VCaP (cell line): ENCODE data around the gene YIPF6.
A peak's percentile ranks its signal among the peaks of the same experiment; 100 is the strongest.
"Not testable (repeated sequence)": the region's sequence is repeated elsewhere in the genome, so short reads cannot be mapped to it uniquely, and the experiment has no call there.

Source experiments
- H3K27ac ChIP-seq: fragments of 450-650 bp; 2 replicates; pipeline ENCODE4 v1.5.1; 2017
- CTCF ChIP-seq: fragments of 450-650 bp; conservative IDR thresholded peaks from 2 replicates; pipeline ENCODE4 v1.5.1; 2017; ENCODE audit warnings: mild to moderate bottlenecking, moderate library complexity

The YIPF6 gene

DNA sequence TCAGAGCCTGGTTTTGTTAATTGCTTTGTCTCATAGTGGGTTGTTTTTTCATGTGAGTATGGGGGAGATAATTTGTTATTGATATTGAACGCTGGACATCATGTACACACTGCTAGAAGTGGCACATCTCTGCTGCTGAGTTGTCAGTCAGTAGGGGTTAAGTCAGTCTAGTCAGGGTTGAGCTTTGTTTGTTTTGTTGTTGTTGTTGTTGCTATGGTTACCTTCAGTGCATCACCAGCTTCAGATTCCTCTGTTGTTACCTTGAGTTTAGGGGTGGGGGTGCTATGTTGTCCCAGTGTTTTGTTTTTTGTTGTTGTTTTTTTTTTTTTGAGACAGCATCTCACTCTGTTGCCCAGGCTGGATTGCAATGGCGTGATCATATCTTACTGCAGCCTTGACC is 9.9 kb downstream of the YIPF6 start:
- no peak overlapping the region for H3K27ac ChIP-seq

DNA sequence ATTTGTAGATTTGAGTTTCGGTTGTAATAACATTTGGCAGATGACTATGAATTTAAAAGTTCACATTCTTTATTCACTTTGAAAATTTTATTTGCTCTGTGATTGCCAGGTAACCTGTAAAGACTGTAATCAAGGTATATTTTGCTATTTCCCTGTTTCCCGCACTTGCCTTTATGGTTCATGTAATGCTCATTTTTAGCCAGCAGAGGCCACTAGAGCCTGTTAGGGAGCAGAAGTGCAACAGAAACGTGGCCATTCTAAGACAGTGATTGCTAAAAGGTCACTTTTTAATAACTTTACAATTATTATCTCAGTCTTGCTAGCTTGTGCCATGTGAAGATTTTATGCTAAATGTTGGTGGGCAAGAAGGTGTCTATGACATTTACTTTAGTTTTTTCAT is 12.4 kb downstream of the YIPF6 start:
- no peak overlapping the region for H3K27ac ChIP-seq
- TF ChIP-seq CTCF = peak; percentile 83

More for the DNA sequence above, 9.9 kb downstream of the YIPF6 start:
- no peak for TF ChIP-seq CTCF

DNA sequence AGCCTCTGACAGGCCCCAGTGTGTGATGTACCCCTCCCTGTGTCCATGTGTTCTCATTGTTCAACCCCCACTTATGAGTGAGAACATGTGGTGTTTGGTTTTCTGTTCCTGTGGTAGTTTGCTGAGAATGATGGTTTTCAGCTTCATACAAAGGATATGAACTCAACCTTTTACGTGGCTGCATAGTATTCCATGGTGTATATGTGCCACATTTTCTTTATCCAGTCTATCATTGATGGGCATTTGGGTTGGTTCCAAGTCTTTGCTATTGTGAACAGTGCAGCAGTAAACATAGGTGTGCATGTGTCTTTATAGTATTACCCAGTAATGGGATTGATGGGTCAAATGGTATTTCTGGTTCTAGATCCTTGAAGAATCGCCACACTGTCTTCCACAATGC is 25.8 kb downstream of the YIPF6 start:
- H3K27ac ChIP-seq = not testable (repeated sequence)

- H3K27ac ChIP-seq = no peak overlapping the region
- TF ChIP-seq CTCF = no peak
Observed at GRCh38 chrX:68532831-68533533, 34.1 kb downstream of the YIPF6 start.

GRCh38 chrX:68533656-68534055 is 34.8 kb downstream of the YIPF6 start:
- H3K27ac ChIP-seq = no peak overlapping the region
- no peak for TF ChIP-seq CTCF

GRCh38 chrX:68534691-68535090 is 35.8 kb downstream of the YIPF6 start:
- TF ChIP-seq CTCF = no peak
- no peak overlapping the region for H3K27ac ChIP-seq

GRCh38 chrX:68536429-68536828 is 37.6 kb downstream of the YIPF6 start:
- no peak for TF ChIP-seq CTCF
- H3K27ac ChIP-seq = no peak overlapping the region

DNA sequence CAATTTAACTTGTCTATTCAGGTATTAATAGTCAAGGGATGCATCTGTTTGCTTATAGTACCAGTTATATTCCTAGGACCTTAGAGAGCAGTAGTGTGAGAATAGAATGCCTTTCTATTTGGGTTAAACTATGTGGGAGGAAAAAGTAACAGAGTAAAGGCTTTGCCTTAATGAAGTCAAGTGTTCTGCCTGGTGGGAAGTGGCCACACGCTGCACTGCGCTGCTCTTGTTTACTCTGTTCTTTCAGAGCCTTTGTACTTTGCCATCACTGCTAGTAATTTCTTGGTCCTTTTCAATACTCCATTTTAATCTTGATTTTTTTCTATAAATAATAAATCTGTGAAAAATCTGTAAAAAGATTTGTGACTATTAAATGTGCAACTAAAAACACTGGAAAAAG is 38.0 kb downstream of the YIPF6 start:
- no peak overlapping the region for H3K27ac ChIP-seq
- no peak for TF ChIP-seq CTCF
